OCI-LY3 (cell line): ENCODE data around the gene MBNL1.

ENCODE experiments used
- H2AFZ ChIP-seq: fragments of 200-600, 300-600 bp; shearing (Covaris generic); 2 replicates; pipeline ENCODE4 v1.6.0; 2014; ENCODE audit warnings: antibody characterized with exemption, low read depth, low read length
- H3K27ac ChIP-seq: fragments of 200-600, 300-600 bp; sonication (generic); 2 replicates; pipeline ENCODE4 v1.5.1; 2014; ENCODE audit warnings: mild to moderate bottlenecking, low read length, moderate library complexity, mixed read lengths
- H3K27me3 ChIP-seq: fragments of 200-600, 300-600 bp; sonication (generic); 2 replicates; pipeline ENCODE4 v1.6.1; 2014; ENCODE audit warnings: low read depth, low read length, mixed read lengths
- H3K36me3 ChIP-seq: fragments of 200-600, 300-600 bp; sonication (generic); replicated peaks from 2 replicates; pipeline ENCODE3; 2014; ENCODE audit warnings: low read depth, low read length, mixed read lengths
- H3K4me1 ChIP-seq: fragments of 300-600, 200-600 bp; sonication (generic); 2 replicates; pipeline ENCODE4 v1.6.1; 2014; ENCODE audit warnings: low read length, mixed read lengths
- H3K4me2 ChIP-seq: fragments of 200-600, 300-600 bp; sonication (generic); 2 replicates; pipeline ENCODE4 v1.6.1; 2014; ENCODE audit warnings: low read length, mixed read lengths
- H3K4me3 ChIP-seq: fragments of 300-600, 200-600 bp; sonication (generic); 2 replicates; pipeline ENCODE4 v1.5.1; 2014; ENCODE audit warnings: antibody characterized with exemption, mild to moderate bottlenecking, low read length, moderate library complexity
- H3K79me2 ChIP-seq: fragments of 300-600, 200-600 bp; shearing (Covaris generic); 2 replicates; pipeline ENCODE4 v1.6.1; 2014; ENCODE audit warnings: mild to moderate bottlenecking, low read length, mixed read lengths
- H3K9ac ChIP-seq: fragments of 300-600, 200-600 bp; shearing (Covaris generic); 2 replicates; pipeline ENCODE4 v1.6.0; 2014; ENCODE audit warnings: mild to moderate bottlenecking, low read length, moderate library complexity
- H3K9me3 ChIP-seq: fragments of 200-600, 300-600 bp; shearing (Covaris generic); 2 replicates; pipeline ENCODE4 v1.6.1; 2014; ENCODE audit warnings: low read length, mixed read lengths; ENCODE audit not compliant: insufficient read depth
- H4K20me1 ChIP-seq: fragments of 200-600, 300-600 bp; sonication (generic); 2 replicates; pipeline ENCODE4 v1.6.1; 2016; ENCODE audit warnings: low read length, mixed read lengths; ENCODE audit not compliant: insufficient read depth
- CTCF ChIP-seq: fragments of 200-600, 300-600 bp; sonication (generic); IDR thresholded peaks from 2 replicates; pipeline ENCODE4 v1.5.1; 2014; ENCODE audit warnings: antibody characterized with exemption, low read length, low read depth
- EZH2phosphoT487 ChIP-seq: fragments of 200-600 bp; shearing (Covaris generic); IDR thresholded peaks from 2 replicates; pipeline ENCODE4 v1.6.1; 2018; ENCODE audit warnings: antibody characterized with exemption, mixed run types, low read depth

The MBNL1 gene

GRCh38 chr3:152448091-152448490 is 179.4 kb downstream of the MBNL1 start:
- Histone ChIP-seq H3K36me3 (peaks cover 35% of the 10 kb centered on the region), H3K79me2 (peaks cover 45% of the 10 kb centered on the region)

GRCh38 chr3:152452318-152452717 is 183.6 kb downstream of the MBNL1 start:
- Histone ChIP-seq H3K27me3 (no peaks in the 10 kb centered on the region), H3K27ac (no peak overlapping the region), H3K36me3 (peaks cover 30% of the 10 kb centered on the region), H3K9me3 (no peaks in the 10 kb centered on the region), H4K20me1 (peaks cover 26% of the 10 kb centered on the region), H2AFZ (no peak overlapping the region), H3K9ac (no peak overlapping the region), H3K4me3 (no peak overlapping the region), H3K4me1 (no peaks in the 10 kb centered on the region), H3K4me2 (no peak overlapping the region), H3K79me2 (peaks cover 17% of the 10 kb centered on the region)
- no peak for TF ChIP-seq EZH2phosphoT487
- no peak for TF ChIP-seq CTCF

More at GRCh38 chr3:152448091-152448490, 179.4 kb downstream of the MBNL1 start:
- H3K4me2 ChIP-seq = no peak overlapping the region
- no peak overlapping the region for H3K27ac ChIP-seq
- H3K27me3 ChIP-seq = no peaks in the 10 kb centered on the region
- H3K9ac ChIP-seq = no peak overlapping the region
- H3K4me3 ChIP-seq = no peak overlapping the region
- peaks cover 9% of the 10 kb centered on the region for H3K4me1 ChIP-seq
- H4K20me1 ChIP-seq = peaks cover 51% of the 10 kb centered on the region
- H3K9me3 ChIP-seq = no peaks in the 10 kb centered on the region
- no peak overlapping the region for H2AFZ ChIP-seq
- TF ChIP-seq EZH2phosphoT487 = no peak

DNA sequence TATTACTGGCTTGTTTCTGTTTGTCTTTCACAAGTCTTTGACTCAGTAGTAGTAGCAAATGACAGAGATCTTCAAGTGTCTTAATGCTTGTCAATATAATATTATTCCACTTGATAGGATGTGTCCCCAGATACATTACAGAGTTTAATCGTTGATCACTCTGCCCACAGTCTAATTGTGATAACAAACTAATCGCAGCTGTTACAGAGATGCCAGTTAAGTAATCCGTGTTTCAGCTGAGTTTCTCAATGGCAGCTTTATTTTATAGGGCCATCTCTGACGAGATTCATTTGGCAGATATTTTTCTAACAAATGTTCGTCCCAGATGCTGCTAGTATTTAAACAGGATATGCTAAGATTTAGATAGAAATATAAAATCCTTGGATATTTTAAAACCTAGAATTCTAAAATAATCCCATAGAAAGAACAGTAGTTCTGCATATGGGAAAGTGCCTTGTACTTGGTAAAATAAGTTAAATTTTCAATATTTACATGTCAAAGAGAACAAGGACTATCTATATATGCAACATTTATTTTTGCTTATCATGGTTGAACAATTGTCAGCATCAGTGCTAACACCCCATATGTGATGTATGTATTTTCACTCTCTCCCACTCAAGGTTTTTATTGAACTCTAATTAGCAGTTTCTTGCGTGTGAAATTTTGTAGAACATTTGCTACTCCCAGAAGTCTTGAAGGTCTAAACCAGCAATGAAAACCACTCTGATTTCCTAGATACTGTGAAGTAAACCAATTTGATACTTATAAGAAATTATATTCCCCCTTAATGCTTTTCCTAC is 185.5 kb downstream of the MBNL1 start:
- no peak overlapping the region for H2AFZ ChIP-seq
- H3K4me3 ChIP-seq = no peak overlapping the region
- peaks cover 25% of the 10 kb centered on the region for H3K36me3 ChIP-seq
- peaks cover 26% of the 10 kb centered on the region for H4K20me1 ChIP-seq
- H3K79me2 ChIP-seq = peaks cover 8% of the 10 kb centered on the region
- no peaks in the 10 kb centered on the region for H3K27me3 ChIP-seq
- no peak overlapping the region for H3K9ac ChIP-seq
- no peak overlapping the region for H3K4me2 ChIP-seq
- H3K4me1 ChIP-seq = no peaks in the 10 kb centered on the region
- no peak for TF ChIP-seq EZH2phosphoT487
- TF ChIP-seq CTCF = no peak
- H3K9me3 ChIP-seq = no peaks in the 10 kb centered on the region
- H3K27ac ChIP-seq = no peak overlapping the region

DNA sequence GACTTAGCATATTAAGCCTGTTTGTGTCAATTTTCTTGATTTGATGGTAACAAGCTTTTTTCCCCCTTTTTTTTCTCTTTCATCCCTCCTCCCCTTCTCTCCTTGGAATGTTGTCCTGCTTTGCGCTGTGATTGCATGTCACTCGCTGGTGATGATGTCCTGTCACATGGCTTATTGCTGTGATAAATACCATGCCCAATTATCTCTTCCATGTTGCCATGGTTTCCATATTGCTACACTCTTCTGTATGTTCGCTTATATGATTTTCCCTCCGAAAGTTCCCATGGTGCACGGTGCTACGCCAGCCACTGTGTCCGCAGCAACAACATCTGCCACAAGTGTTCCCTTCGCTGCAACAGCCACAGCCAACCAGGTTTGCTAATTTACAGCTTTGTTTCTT is 187.3 kb downstream of the MBNL1 start:
- Histone ChIP-seq H3K79me2 (peaks cover 8% of the 10 kb centered on the region; the same call in 1 of the 2 replicates), H3K9ac (no peak overlapping the region), H3K27me3 (no peaks in the 10 kb centered on the region), H3K4me2 (no peak overlapping the region), H3K4me1 (no peaks in the 10 kb centered on the region), H3K9me3 (no peaks in the 10 kb centered on the region), H2AFZ (no peak overlapping the region), H4K20me1 (peaks cover 20% of the 10 kb centered on the region), H3K4me3 (no peak overlapping the region), H3K36me3 (peaks cover 28% of the 10 kb centered on the region), H3K27ac (no peak overlapping the region)
- TF ChIP-seq CTCF (no peak), EZH2phosphoT487 (no peak)
